SK-N-SH (cell line): ENCODE measurements around the gene FDX1. TPM values are rescaled to one million over a fixed set of nuclear protein-coding genes. Genes with fewer than 3 reads are reported as not detected.

Experiments
- CTCF ChIA-PET: fragments of 300-600, 350-600 bp; formaldehyde crosslinking; extraction: SDS; loops from one replicate; lab custom pipeline; 2021; lab: Yijun Ruan, JAX
- POLR2A ChIA-PET: fragments of 350-600 bp; sonication (Branson Sonifier 250); formaldehyde crosslinking; extraction: SDS; loops from one replicate; lab custom pipeline; 2020; ENCODE audit warnings: antibody characterized with exemption, inconsistent platforms; lab: Yijun Ruan, JAX
- DNase-seq: peaks from one replicate; pipeline ENCODE4 v3.0.0; 2012
- H2AFZ ChIP-seq: fragments of 200-600 bp; sonication (generic); 2 replicates; pipeline ENCODE4 v1.8.1; 2016; ENCODE audit warnings: antibody characterized with exemption, mild to moderate bottlenecking, low read depth
- H3F3A ChIP-seq: fragments of 200-600 bp; sonication (generic); replicated peaks from 2 replicates; pipeline ENCODE3; 2016; ENCODE audit warnings: antibody characterized with exemption, mild to moderate bottlenecking; ENCODE audit not compliant: insufficient read depth
- H3K27ac ChIP-seq, 2 experiments: fragments of 200-500 bp in 1 of 2; fragments of 200-600 bp in 1 of 2; sonication (Bioruptor generic) in 1 of 2; sonication (generic), shearing (Covaris generic) in 1 of 2; 2 replicates each; pipeline versions ENCODE4 v1.5.1 to v1.6.1; 2014 to 2016; ENCODE audit warnings: low read depth in 2 of 2, inconsistent platforms in 1 of 2, low read length in 1 of 2, mild to moderate bottlenecking in 1 of 2, mixed read lengths in 1 of 2
- H3K27me3 ChIP-seq: fragments of 200-600 bp; sonication (generic), shearing (Covaris generic); 2 replicates; pipeline ENCODE4 v1.6.1; 2016; ENCODE audit warnings: mixed run types; ENCODE audit not compliant: insufficient read depth
- H3K36me3 ChIP-seq, 2 experiments: fragments of 200-500 bp in 1 of 2; fragments of 200-600 bp in 1 of 2; sonication (Bioruptor generic) in 1 of 2; sonication (generic) in 1 of 2; replicated peaks in 1 of 2; 2 replicates each; pipeline versions ENCODE3 to v1.5.1; 2014 to 2016; ENCODE audit warnings: low read length in 1 of 2, mild to moderate bottlenecking in 1 of 2; ENCODE audit not compliant: insufficient read depth in 2 of 2, control insufficient read depth in 1 of 2
- H3K4me1 ChIP-seq, 2 experiments: fragments of 200-500 bp in 1 of 2; fragments of 200-600 bp in 1 of 2; sonication (Bioruptor generic) in 1 of 2; sonication (generic), shearing (Covaris generic) in 1 of 2; 2 replicates each; pipeline versions ENCODE4 v1.5.1 to v1.6.1; 2014 to 2016; ENCODE audit warnings: low read depth in 1 of 2, low read length in 1 of 2, mixed run types in 1 of 2; ENCODE audit not compliant: insufficient read depth in 2 of 2, control insufficient read depth in 1 of 2
- H3K4me2 ChIP-seq: fragments of 200-600 bp; sonication (generic), shearing (Covaris generic); 2 replicates; pipeline ENCODE4 v1.6.1; 2017; ENCODE audit warnings: mixed run types
- H3K4me3 ChIP-seq, 2 experiments: fragments of 200-500 bp in 1 of 2; fragments of 200-600 bp in 1 of 2; sonication (Bioruptor generic) in 1 of 2; sonication (generic), shearing (Covaris generic) in 1 of 2; 2 replicates each; pipeline versions ENCODE4 v1.5.1 to v1.8.1; 2014 to 2016; ENCODE audit warnings: low read depth in 2 of 2, inconsistent platforms in 1 of 2, low read length in 1 of 2, mild to moderate bottlenecking in 1 of 2, mixed read lengths in 1 of 2, moderate library complexity in 1 of 2
- H3K79me2 ChIP-seq: fragments of 200-600 bp; sonication (generic); 2 replicates; pipeline ENCODE4 v1.8.1; 2017; ENCODE audit warnings: mild to moderate bottlenecking; ENCODE audit not compliant: insufficient read depth
- H3K9ac ChIP-seq: fragments of 200-600 bp; sonication (generic); 2 replicates; pipeline ENCODE4 v1.6.1; 2017; ENCODE audit warnings: mixed run types
- H3K9me2 ChIP-seq: fragments of 200-600 bp; sonication (generic); 2 replicates; pipeline ENCODE4 v1.6.1; 2017; ENCODE audit warnings: mixed run types
- H3K9me3 ChIP-seq: fragments of 200-600 bp; sonication (generic); 2 replicates; pipeline ENCODE4 v1.6.1; 2017; ENCODE audit warnings: mixed run types, mild to moderate bottlenecking, moderate library complexity
- H4K20me1 ChIP-seq: fragments of 200-600 bp; sonication (generic); 2 replicates; pipeline ENCODE4 v1.6.1; 2017; ENCODE audit warnings: mild to moderate bottlenecking, mixed run types; ENCODE audit not compliant: insufficient read depth
- CHD2 ChIP-seq: fragments of 150-350 bp; IDR thresholded peaks from 2 replicates; pipeline ENCODE4 v1.6.1; 2018; ENCODE audit warnings: low read length; ENCODE audit not compliant: partially characterized antibody
- ELF1 ChIP-seq: IDR thresholded peaks from 2 replicates; pipeline ENCODE4 v1.4.0; 2012
- EP300 ChIP-seq, 2 experiments: IDR thresholded peaks; 2 replicates each; pipeline versions ENCODE4 v1.4.0 to v1.6.1; 2012; ENCODE audit warnings: borderline replicate concordance in 1 of 2, low read depth in 1 of 2, low read length in 1 of 2
- EZH2phosphoT487 ChIP-seq: fragments of 200-600 bp; sonication (generic); IDR thresholded peaks from 2 replicates; pipeline ENCODE4 v1.6.1; 2017; ENCODE audit warnings: low read depth, mixed run types, mild to moderate bottlenecking, antibody characterized with exemption, moderate library complexity, borderline replicate concordance
- MXI1 ChIP-seq: IDR thresholded peaks from 2 replicates; pipeline ENCODE4 v1.6.1; 2012; ENCODE audit warnings: mild to moderate bottlenecking, low read depth, low read length, improper control_type of control experiment
- NFIC ChIP-seq: IDR thresholded peaks from 2 replicates; pipeline ENCODE4 v1.4.0; 2012; ENCODE audit warnings: borderline replicate concordance
- POLR2AphosphoS5 ChIP-seq: IDR thresholded peaks from 2 replicates; pipeline ENCODE4 v1.6.1; 2012; ENCODE audit warnings: low read depth, low read length
- RAD21 ChIP-seq: IDR thresholded peaks from 2 replicates; pipeline ENCODE4 v1.6.1; 2012; ENCODE audit warnings: mild to moderate bottlenecking, low read length
- RCOR1 ChIP-seq: fragments of 150-350 bp; IDR thresholded peaks from 2 replicates; pipeline ENCODE4 v1.6.1; 2017; ENCODE audit warnings: antibody characterized with exemption, low read length
- REST ChIP-seq: IDR thresholded peaks from 2 replicates; pipeline ENCODE4 v1.6.1; 2012; ENCODE audit warnings: mild to moderate bottlenecking, low read depth, low read length, moderate library complexity
- RFX5 ChIP-seq: IDR thresholded peaks from 2 replicates; pipeline ENCODE4 v1.6.1; 2012; ENCODE audit warnings: mild to moderate bottlenecking, improper control_type of control experiment, low read length
- RXRA ChIP-seq: IDR thresholded peaks from 2 replicates; pipeline ENCODE4 v1.4.0; 2012; ENCODE audit warnings: low read depth, mild to moderate bottlenecking, borderline replicate concordance
- SIN3A ChIP-seq: IDR thresholded peaks from 2 replicates; pipeline ENCODE4 v1.6.1; 2012; ENCODE audit warnings: low read depth, mild to moderate bottlenecking, low read length, moderate library complexity, borderline replicate concordance
- SMC3 ChIP-seq: IDR thresholded peaks from 2 replicates; pipeline ENCODE4 v1.6.1; 2012; ENCODE audit warnings: low read depth, low read length, improper control_type of control experiment
- TCF12 ChIP-seq: IDR thresholded peaks from 2 replicates; pipeline ENCODE4 v1.4.0; 2012
- YY1 ChIP-seq: IDR thresholded peaks from 2 replicates; pipeline ENCODE4 v1.4.0; 2012; ENCODE audit warnings: low read depth, mild to moderate bottlenecking
- WGBS: methylation state at CpG from one replicate; pipeline ENCODE4 v1.1.6; 2017; ENCODE audit warnings: low lambda C conversion rate; 5-methylcytosine and 5-hydroxymethylcytosine counted together
- polyA plus RNA-seq, 3 experiments: library from polyadenylated mRNA; depleted of rRNA; stranded (reverse); fragments of >200 nt; gene quantifications; 2 replicates each; pipeline ENCODE4 v1.2.3, GENCODE V29; 2012
- TF ChIP-seq, protein P1 (sequence below): fragments of 200-600 bp; sonication (generic); IDR thresholded peaks from 2 replicates; pipeline ENCODE4 v1.6.1; 2017; ENCODE audit warnings: antibody characterized with exemption, mild to moderate bottlenecking, moderate library complexity
- TF ChIP-seq, protein P2 (sequence below): IDR thresholded peaks from 2 replicates; pipeline ENCODE4 v1.4.0; 2012; ENCODE audit warnings: low read depth, borderline replicate concordance
- TF ChIP-seq, protein P3 (sequence below): fragments of 150-350 bp; IDR thresholded peaks from 2 replicates; pipeline ENCODE4 v1.6.1; 2017; ENCODE audit warnings: antibody characterized with exemption, low read length, low read depth, borderline replicate concordance

Gene FDX1
- polyA plus RNA-seq, 1 of the 3 experiments (the other 2 are of a cell fraction), result 4.0 TPM

- no peak overlapping the region for H3K4me2 ChIP-seq
Observed at GRCh38 chr11:110497231-110497978, 67.7 kb downstream of the FDX1 start.

GRCh38 chr11:110501428-110501827, 71.7 kb downstream of the FDX1 start:
- H3K27me3 ChIP-seq, result no peaks in the 10 kb centered on the region
- no peaks in the 10 kb centered on the region for H3K9me3 ChIP-seq
- no peaks in the 10 kb centered on the region for H3F3A ChIP-seq
- no peak for DNase-seq
- H3K4me2 ChIP-seq, result no peak overlapping the region
- ChIA-PET POLR2A (no interaction called here), CTCF (no interaction called here)
- H3K4me1 ChIP-seq, result peaks cover 0 to 5% of the 10 kb centered on the region in 2 experiments; a peak in 1 of 4 replicates
- H4K20me1 ChIP-seq, result no peaks in the 10 kb centered on the region
- H3K79me2 ChIP-seq, result no peaks in the 10 kb centered on the region
- H3K4me3 ChIP-seq, result no peak overlapping the region
- no peak overlapping the region for H3K9ac ChIP-seq
- H3K36me3 ChIP-seq, result no peaks in the 10 kb centered on the region
- WGBS, result 72% methylated on average over 2 of the region's 2 CpGs
- no peaks in the 10 kb centered on the region; the same call in 1 of the 2 replicates for H3K9me2 ChIP-seq
- H3K27ac ChIP-seq, result no peak overlapping the region
- H2AFZ ChIP-seq, result no peak overlapping the region
- no peak for TF ChIP-seq RCOR1
- no peak for TF ChIP-seq REST
- TF ChIP-seq, protein P1, sequence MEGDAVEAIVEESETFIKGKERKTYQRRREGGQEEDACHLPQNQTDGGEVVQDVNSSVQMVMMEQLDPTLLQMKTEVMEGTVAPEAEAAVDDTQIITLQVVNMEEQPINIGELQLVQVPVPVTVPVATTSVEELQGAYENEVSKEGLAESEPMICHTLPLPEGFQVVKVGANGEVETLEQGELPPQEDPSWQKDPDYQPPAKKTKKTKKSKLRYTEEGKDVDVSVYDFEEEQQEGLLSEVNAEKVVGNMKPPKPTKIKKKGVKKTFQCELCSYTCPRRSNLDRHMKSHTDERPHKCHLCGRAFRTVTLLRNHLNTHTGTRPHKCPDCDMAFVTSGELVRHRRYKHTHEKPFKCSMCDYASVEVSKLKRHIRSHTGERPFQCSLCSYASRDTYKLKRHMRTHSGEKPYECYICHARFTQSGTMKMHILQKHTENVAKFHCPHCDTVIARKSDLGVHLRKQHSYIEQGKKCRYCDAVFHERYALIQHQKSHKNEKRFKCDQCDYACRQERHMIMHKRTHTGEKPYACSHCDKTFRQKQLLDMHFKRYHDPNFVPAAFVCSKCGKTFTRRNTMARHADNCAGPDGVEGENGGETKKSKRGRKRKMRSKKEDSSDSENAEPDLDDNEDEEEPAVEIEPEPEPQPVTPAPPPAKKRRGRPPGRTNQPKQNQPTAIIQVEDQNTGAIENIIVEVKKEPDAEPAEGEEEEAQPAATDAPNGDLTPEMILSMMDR, result no peak
- TF ChIP-seq EP300 (IDR thresholded peaks at IDR 0.05; ENCODE audit: borderline replicate concordance in 1 of 2, low read depth in 1 of 2, low read length in 1 of 2), result no peak
- TF ChIP-seq CHD2, result no peak
- TF ChIP-seq SIN3A, result no peak
- TF ChIP-seq POLR2AphosphoS5, result no peak
- no peak for TF ChIP-seq EZH2phosphoT487
- TF ChIP-seq YY1, result no peak
- no peak for TF ChIP-seq RAD21
- no peak for TF ChIP-seq TCF12
- TF ChIP-seq, protein P2, sequence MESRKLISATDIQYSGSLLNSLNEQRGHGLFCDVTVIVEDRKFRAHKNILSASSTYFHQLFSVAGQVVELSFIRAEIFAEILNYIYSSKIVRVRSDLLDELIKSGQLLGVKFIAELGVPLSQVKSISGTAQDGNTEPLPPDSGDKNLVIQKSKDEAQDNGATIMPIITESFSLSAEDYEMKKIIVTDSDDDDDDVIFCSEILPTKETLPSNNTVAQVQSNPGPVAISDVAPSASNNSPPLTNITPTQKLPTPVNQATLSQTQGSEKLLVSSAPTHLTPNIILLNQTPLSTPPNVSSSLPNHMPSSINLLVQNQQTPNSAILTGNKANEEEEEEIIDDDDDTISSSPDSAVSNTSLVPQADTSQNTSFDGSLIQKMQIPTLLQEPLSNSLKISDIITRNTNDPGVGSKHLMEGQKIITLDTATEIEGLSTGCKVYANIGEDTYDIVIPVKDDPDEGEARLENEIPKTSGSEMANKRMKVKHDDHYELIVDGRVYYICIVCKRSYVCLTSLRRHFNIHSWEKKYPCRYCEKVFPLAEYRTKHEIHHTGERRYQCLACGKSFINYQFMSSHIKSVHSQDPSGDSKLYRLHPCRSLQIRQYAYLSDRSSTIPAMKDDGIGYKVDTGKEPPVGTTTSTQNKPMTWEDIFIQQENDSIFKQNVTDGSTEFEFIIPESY, result no peak
- no peak for TF ChIP-seq RFX5
- TF ChIP-seq ELF1, result no peak
- no peak for TF ChIP-seq NFIC
- TF ChIP-seq RXRA, result no peak
- no peak for TF ChIP-seq SMC3

More at GRCh38 chr11:110497231-110497978, 67.7 kb downstream of the FDX1 start:
- Histone ChIP-seq H3K9me3 (no peaks in the 10 kb centered on the region), H4K20me1 (no peaks in the 10 kb centered on the region), H3K9me2 (no peaks in the 10 kb centered on the region), H3K9ac (no peak overlapping the region), H3K36me3 (no peaks in the 10 kb centered on the region), H3K4me3 (no peak overlapping the region), H3K27ac (no peak overlapping the region), H2AFZ (no peak overlapping the region)
- POLR2A ChIA-PET, result no interaction called here
- CTCF ChIA-PET, result no interaction called here
- WGBS, result 31% methylated on average over 2 of the region's 2 CpGs
- TF ChIP-seq, protein P3, sequence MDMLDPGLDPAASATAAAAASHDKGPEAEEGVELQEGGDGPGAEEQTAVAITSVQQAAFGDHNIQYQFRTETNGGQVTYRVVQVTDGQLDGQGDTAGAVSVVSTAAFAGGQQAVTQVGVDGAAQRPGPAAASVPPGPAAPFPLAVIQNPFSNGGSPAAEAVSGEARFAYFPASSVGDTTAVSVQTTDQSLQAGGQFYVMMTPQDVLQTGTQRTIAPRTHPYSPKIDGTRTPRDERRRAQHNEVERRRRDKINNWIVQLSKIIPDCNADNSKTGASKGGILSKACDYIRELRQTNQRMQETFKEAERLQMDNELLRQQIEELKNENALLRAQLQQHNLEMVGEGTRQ, result no peak
- no peak for TF ChIP-seq MXI1
- TF ChIP-seq, all 33 proteins: peak for 0
- Histone ChIP-seq H3K79me2 (no peaks in the 10 kb centered on the region), H3K27me3 (no peaks in the 10 kb centered on the region), H3F3A (no peaks in the 10 kb centered on the region), H3K4me1 (peaks cover 0 to 3% of the 10 kb centered on the region in 2 experiments; a peak in 1 of 4 replicates)
- no peak for DNase-seq
